GM12872 (cell line): ENCODE measurements around the gene GFAP.

Source experiments
- CTCF ChIP-seq: IDR thresholded peaks from 3 replicates; pipeline ENCODE4 v1.5.1; 2011; ENCODE audit warnings: low read depth, mild to moderate bottlenecking, low read length, moderate library complexity; ENCODE audit not compliant: insufficient read depth

Gene GFAP

GRCh38 chr17:44948315-44948795 is 33.1 kb upstream of the GFAP start:
- TF ChIP-seq CTCF: no peak

- 0 out of 3 replicates have a peak, but pooled peaks have one; percentile 5 for TF ChIP-seq CTCF
These were observed 32.4 kb upstream of the GFAP start, which contains the start of gene KIF18B for GRCh38 chr17:44947461-44948314. TSS of gene KIF18B (minus strand) at chr17:44947773. CDS start at chr17:44936344, 11,429 bp downstream.

GRCh38 chr17:44942456-44942855 is 27.2 kb upstream of the GFAP start:
- TF ChIP-seq CTCF: no peak

GRCh38 chr17:44941712-44942331 is 26.5 kb upstream of the GFAP start:
- TF ChIP-seq CTCF: no peak

- no peak for TF ChIP-seq CTCF
These were observed 25.5 kb upstream of the GFAP start for GRCh38 chr17:44940768-44941167.

GRCh38 chr17:44940317-44940716 is 25.0 kb upstream of the GFAP start:
- no peak for TF ChIP-seq CTCF

- no peak for TF ChIP-seq CTCF
These were observed 19.8 kb upstream of the GFAP start for GRCh38 chr17:44935116-44935515.
